ENCODE data around the gene USP53. TPM values are rescaled to one million over a fixed set of nuclear protein-coding genes. Genes with fewer than 3 reads are reported as not detected.

The USP53 gene
- total and polyA plus RNA-seq, 2 donors (not counting 3 experiments of a cell fraction or from before 2014, with no cell fraction given): 7.8 to 22.8 TPM

- intact Hi-C loops (cut with micrococcal nuclease): loop anchor here (5.0 kb wide), 1 partner anchor 51 kb away; no protein-coding TSS in a partner anchor
- peaks cover 66% of the 10 kb centered on the region for H3K79me2 ChIP-seq (ENCODE audit: control insufficient read depth, insufficient read depth, low read length)
- peak overlapping the region; percentile 36 for H2AFZ ChIP-seq (ENCODE audit: low read depth, low read length)
- H3K9me3 ChIP-seq (replicated peaks; ENCODE audit: control insufficient read depth, insufficient read depth, low read length): no peaks in the 10 kb centered on the region
- peaks cover 2 to 5% of the 10 kb centered on the region in 2 experiments for H3K36me3 ChIP-seq (ENCODE audit: control insufficient read depth in 2 of 2, extremely low read depth in 1 of 2, insufficient read depth in 2 of 2, low read length in 2 of 2)
- BruUV-seq (replicated peaks): no TSS peak
- H3K27ac ChIP-seq (ENCODE audit: insufficient read depth, low read depth, low read length): peak overlapping the region; percentile 13
- CTCF ChIA-PET: no interaction called here
- peaks cover 5% of the 10 kb centered on the region for H3K9me1 ChIP-seq (replicated peaks; ENCODE audit: control insufficient read depth, extremely low read depth, insufficient read depth, low read length)
- H3K4me3 ChIP-seq (replicated peaks in 1 of 3; ENCODE audit: insufficient read depth in 1 of 3, low read depth in 1 of 3, low read length in 3 of 3): no peak overlapping the region
- peak overlapping the region; percentile 22 for H3K4me2 ChIP-seq (ENCODE audit: insufficient read depth, low read length)
- FAIRE-seq: peak; percentile 70
- dilution Hi-C loops (cut with MboI; ENCODE audit: extremely low pct_ligation_motif_present, low sequenced_read_pairs): no loop called here
- no peak for TF ChIP-seq POLR2AphosphoS5 (IDR thresholded peaks at IDR 0.05; ENCODE audit: insufficient read depth, low read depth, low read length)
- no peak for TF ChIP-seq JUN (IDR thresholded peaks at IDR 0.05; ENCODE audit: borderline replicate concordance, insufficient read depth, insufficient read length, low read depth)
- no peak for TF ChIP-seq CTCF (IDR thresholded peaks at IDR 0.05; ENCODE audit: extremely low read depth in 1 of 2, insufficient read depth in 1 of 2, low read depth in 1 of 2, low read length in 2 of 2)
- no peak for TF ChIP-seq FOS (IDR thresholded peaks at IDR 0.05; ENCODE audit: borderline replicate concordance, insufficient read depth, low read length)
- no peak for TF ChIP-seq MAX (IDR thresholded peaks at IDR 0.05; ENCODE audit: insufficient read depth, insufficient read length)
- TF ChIP-seq MYC (IDR thresholded peaks at IDR 0.05; ENCODE audit: low read depth, low read length): no peak
- TF ChIP-seq POLR2A (IDR thresholded peaks at IDR 0.05; ENCODE audit: low read depth, low read length): no peak
- TF ChIP-seq GATA2 (IDR thresholded peaks at IDR 0.05; ENCODE audit: insufficient read depth, insufficient read length, low read depth, low read length): no peak
- no peak for TF ChIP-seq EZH2 (IDR thresholded peaks at IDR 0.05; ENCODE audit: borderline replicate concordance, low read depth, low read length, severe bottlenecking)
- POLR2A ChIA-PET: no interaction called here
- H4K20me1 ChIP-seq (replicated peaks; ENCODE audit: control insufficient read depth, extremely low read depth, insufficient read depth, low read length): peaks cover 2% of the 10 kb centered on the region
- peaks cover 26% of the 10 kb centered on the region for H3K4me1 ChIP-seq (ENCODE audit: control insufficient read depth, extremely low read depth, insufficient read depth, low read length)
- H3K27me3 ChIP-seq (ENCODE audit: control insufficient read depth in 2 of 2, insufficient read depth in 2 of 2, low read length in 2 of 2): no peaks in the 10 kb centered on the region
- no peak overlapping the region for H3K9ac ChIP-seq (replicated peaks; ENCODE audit: extremely low read depth, insufficient read depth, low read length)
- peak; percentile 60 for DNase-seq (ENCODE audit: low read depth, low spot score)
Observed at GRCh38 chr4:119231491-119231890, 19.0 kb downstream of the USP53 start.
